ENCODE results near the gene FUT1.

DNA sequence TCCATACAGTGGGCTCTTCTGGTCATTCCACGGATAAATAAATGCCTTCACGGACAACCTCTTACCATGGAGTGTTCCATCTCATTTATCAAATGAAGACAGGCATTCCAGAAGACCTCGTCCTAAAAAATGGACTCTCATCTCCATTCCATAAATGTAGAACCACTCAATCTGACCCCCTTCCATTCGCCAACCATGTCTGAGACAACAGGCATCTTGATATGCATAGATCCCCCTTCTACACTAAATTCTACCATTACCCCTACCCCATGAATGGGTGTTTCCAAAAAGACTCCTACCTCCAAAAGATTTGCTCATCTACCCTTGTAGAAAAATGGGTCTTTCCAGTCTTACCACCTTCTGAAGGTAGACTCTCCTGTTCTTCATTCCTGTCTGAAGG, 21.0 kb downstream of the FUT1 start:
- TF ChIP-seq, protein P1, sequence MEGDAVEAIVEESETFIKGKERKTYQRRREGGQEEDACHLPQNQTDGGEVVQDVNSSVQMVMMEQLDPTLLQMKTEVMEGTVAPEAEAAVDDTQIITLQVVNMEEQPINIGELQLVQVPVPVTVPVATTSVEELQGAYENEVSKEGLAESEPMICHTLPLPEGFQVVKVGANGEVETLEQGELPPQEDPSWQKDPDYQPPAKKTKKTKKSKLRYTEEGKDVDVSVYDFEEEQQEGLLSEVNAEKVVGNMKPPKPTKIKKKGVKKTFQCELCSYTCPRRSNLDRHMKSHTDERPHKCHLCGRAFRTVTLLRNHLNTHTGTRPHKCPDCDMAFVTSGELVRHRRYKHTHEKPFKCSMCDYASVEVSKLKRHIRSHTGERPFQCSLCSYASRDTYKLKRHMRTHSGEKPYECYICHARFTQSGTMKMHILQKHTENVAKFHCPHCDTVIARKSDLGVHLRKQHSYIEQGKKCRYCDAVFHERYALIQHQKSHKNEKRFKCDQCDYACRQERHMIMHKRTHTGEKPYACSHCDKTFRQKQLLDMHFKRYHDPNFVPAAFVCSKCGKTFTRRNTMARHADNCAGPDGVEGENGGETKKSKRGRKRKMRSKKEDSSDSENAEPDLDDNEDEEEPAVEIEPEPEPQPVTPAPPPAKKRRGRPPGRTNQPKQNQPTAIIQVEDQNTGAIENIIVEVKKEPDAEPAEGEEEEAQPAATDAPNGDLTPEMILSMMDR (IDR thresholded peaks at IDR 0.05; ENCODE audit: low read depth, low read length): no peak
- TF ChIP-seq EZH2phosphoT487 (IDR thresholded peaks at IDR 0.05; ENCODE audit: low read depth): no peak

All from OCI-LY3 (cell line).